GM20431 (cell line): ENCODE data around the gene SPAG16.
"Not testable (repeated sequence)": the region's sequence is repeated elsewhere in the genome, so short reads cannot be mapped to it uniquely, and the experiment has no call there.

Experiments used
- in situ Hi-C: fragments of 300-500 bp; cut with MseI, MboI; formaldehyde crosslinking; loops from one replicate; pipeline ENCODE4 v1.15.0; 2020; ENCODE audit warnings: low sequenced_read_pairs; ENCODE audit not compliant: unreplicated experiment

Gene SPAG16

GRCh38 chr2:214035921-214036320, 751.7 kb downstream of the SPAG16 start:
- in situ Hi-C loops: no loop called here

GRCh38 chr2:214038186-214038585, 753.9 kb downstream of the SPAG16 start:
- in situ Hi-C loops: no loop called here

- in situ Hi-C loops: no loop called here
Observed at GRCh38 chr2:214050731-214051130, 766.5 kb downstream of the SPAG16 start.

GRCh38 chr2:214051585-214051984, 767.3 kb downstream of the SPAG16 start:
- in situ Hi-C loops: no loop called here

- in situ Hi-C loops: no loop called here
Observed at GRCh38 chr2:214052235-214052634, 768.0 kb downstream of the SPAG16 start.

GRCh38 chr2:214057986-214058385, 773.7 kb downstream of the SPAG16 start:
- in situ Hi-C loops: no loop called here

GRCh38 chr2:214062279-214062678, 778.0 kb downstream of the SPAG16 start:
- in situ Hi-C loops: not testable (repeated sequence)

- in situ Hi-C loops: no loop called here
Observed at GRCh38 chr2:214064471-214064870, 780.2 kb downstream of the SPAG16 start.

GRCh38 chr2:214066862-214067261, 782.6 kb downstream of the SPAG16 start:
- in situ Hi-C loops: no loop called here

GRCh38 chr2:214069254-214069653, 785.0 kb downstream of the SPAG16 start:
- in situ Hi-C loops: no loop called here

GRCh38 chr2:214075456-214075855, 791.2 kb downstream of the SPAG16 start:
- in situ Hi-C loops: no loop called here

- in situ Hi-C loops: no loop called here
Observed at GRCh38 chr2:214076527-214076926, 792.3 kb downstream of the SPAG16 start.

GRCh38 chr2:214077727-214078126, 793.5 kb downstream of the SPAG16 start:
- in situ Hi-C loops: no loop called here

- in situ Hi-C loops: no loop called here
Observed at GRCh38 chr2:214079032-214079431, 794.8 kb downstream of the SPAG16 start.

GRCh38 chr2:214088536-214088935, 804.3 kb downstream of the SPAG16 start:
- in situ Hi-C loops: no loop called here

- in situ Hi-C loops: no loop called here
Observed at GRCh38 chr2:214096208-214096715, 812.0 kb downstream of the SPAG16 start.

GRCh38 chr2:214098811-214099210, 814.5 kb downstream of the SPAG16 start:
- in situ Hi-C loops: no loop called here

- in situ Hi-C loops: no loop called here
Observed at GRCh38 chr2:214100488-214100887, 816.2 kb downstream of the SPAG16 start.

GRCh38 chr2:214103276-214104001, 819.2 kb downstream of the SPAG16 start:
- in situ Hi-C loops: no loop called here

GRCh38 chr2:214104219-214104618, 820.0 kb downstream of the SPAG16 start:
- in situ Hi-C loops: no loop called here

- in situ Hi-C loops: no loop called here
Observed at GRCh38 chr2:214104967-214105366, 820.7 kb downstream of the SPAG16 start.

GRCh38 chr2:214107726-214108125, 823.5 kb downstream of the SPAG16 start:
- in situ Hi-C loops: no loop called here
